GM12864 (cell line): Measurements from ENCODE around the gene FGR.
"Not testable (repeated sequence)": the region's sequence is repeated elsewhere in the genome, so short reads cannot be mapped to it uniquely, and the experiment has no call there.

Experiments
- DNase-seq: peaks from one replicate; pipeline ENCODE4 v3.0.0-alpha.2; 2011; ENCODE audit warnings: low read depth
- H3K4me3 ChIP-seq: 2 replicates; pipeline ENCODE4 v1.5.1; 2011; ENCODE audit warnings: mild to moderate bottlenecking, low read depth, low read length, control low read depth
- CTCF ChIP-seq: IDR thresholded peaks from 2 replicates; pipeline ENCODE4 v1.5.1; 2011; ENCODE audit warnings: low read depth, mild to moderate bottlenecking, moderate library complexity, low read length, control low read depth, inconsistent platforms; ENCODE audit errors: missing control alignments

FGR gene

GRCh38 chr1:27634985-27635367 lies at the start of gene FGR:
TSS of gene FGR (minus strand) at chr1:27635185. CDS start at chr1:27623916, 11,269 bp downstream.
- no peak for TF ChIP-seq CTCF
- peak within 1 kb of the TSS; percentile 37 for H3K4me3 ChIP-seq
- no peak for DNase-seq

- TF ChIP-seq CTCF, result no peak
- no peak for DNase-seq
- H3K4me3 ChIP-seq, result no peak overlapping the region
Observed at GRCh38 chr1:27684176-27684575, 49.2 kb upstream of the FGR start.

- H3K4me3 ChIP-seq, result no peak overlapping the region
- no peak for DNase-seq
- TF ChIP-seq CTCF, result no peak
Observed at GRCh38 chr1:27682351-27682944, 47.5 kb upstream of the FGR start.

- not testable (repeated sequence) for H3K4me3 ChIP-seq, DNase-seq
Observed at GRCh38 chr1:27681580-27681979, 46.6 kb upstream of the FGR start.

- not testable (repeated sequence) for DNase-seq, H3K4me3 ChIP-seq
Observed at GRCh38 chr1:27680225-27680791, 45.3 kb upstream of the FGR start.

GRCh38 chr1:27678747-27679146 lies 43.8 kb upstream of the FGR start:
- no peak for DNase-seq
- TF ChIP-seq CTCF, result no peak
- H3K4me3 ChIP-seq, result no peak overlapping the region

GRCh38 chr1:27676410-27676809 lies 41.4 kb upstream of the FGR start:
- no peak overlapping the region for H3K4me3 ChIP-seq
- no peak for DNase-seq
- TF ChIP-seq CTCF, result no peak

- TF ChIP-seq CTCF, result no peak
- no peak overlapping the region; the same call in 1 of the 2 replicates for H3K4me3 ChIP-seq
- DNase-seq, result no peak
Observed at GRCh38 chr1:27672750-27673112, 37.7 kb upstream of the FGR start.
